Heart right ventricle (tissue), 16 donors: ENCODE data around the gene LBP. TPM values are rescaled to one million over a fixed set of nuclear protein-coding genes. Genes with fewer than 3 reads are reported as not detected.

Source experiments
- ATAC-seq, 8 donors: fragments of 200-7000 bp; cut with Tn5 transposase; one replicate each; pipeline ENCODE4 v1.9.1; 2020; ENCODE audit warnings: mild to moderate bottlenecking in 8 of 8, moderate library complexity in 8 of 8, moderate number of reproducible peaks in 1 of 8
- DNase-seq, 2 donors: peaks; one replicate each; pipeline ENCODE4 v3.0.0-alpha.2; 2020
- H3K27ac ChIP-seq, 10 donors: fragments of 200-600 bp; sonication (generic) in 2 of 10; one replicate each; pipeline versions ENCODE4 v1.5.0 to v1.8.0; 2020 to 2022; ENCODE audit warnings: mild to moderate bottlenecking in 3 of 10
- H3K27me3 ChIP-seq, 7 donors: fragments of 200-600 bp; one replicate each; pipeline ENCODE4 v1.8.0; 2021 to 2022; ENCODE audit warnings: mild to moderate bottlenecking in 2 of 7
- H3K36me3 ChIP-seq, 9 donors: fragments of 200-600 bp; sonication (generic) in 1 of 9; one replicate each; pipeline versions ENCODE4 v1.5.0 to v1.8.0; 2020 to 2022; ENCODE audit warnings: mild to moderate bottlenecking in 2 of 9
- H3K4me1 ChIP-seq, 9 donors: fragments of 200-600 bp; sonication (generic) in 1 of 9; one replicate each; pipeline versions ENCODE4 v1.5.0 to v1.8.0; 2020 to 2022; ENCODE audit warnings: mild to moderate bottlenecking in 4 of 9
- H3K4me3 ChIP-seq, 10 donors: fragments of 200-600 bp; sonication (generic) in 2 of 10; one replicate each; pipeline versions ENCODE4 v1.5.0 to v1.8.0; 2020 to 2022; ENCODE audit warnings: mild to moderate bottlenecking in 7 of 10, moderate library complexity in 2 of 10
- H3K9me3 ChIP-seq, 11 donors: fragments of 200-600 bp in 10 of 11; sonication (generic) in 2 of 11; one replicate each; pipeline versions ENCODE4 v1.5.0 to v1.8.0; 2013 to 2022; ENCODE audit warnings: mild to moderate bottlenecking in 2 of 11, control low read depth in 1 of 11, moderate library complexity in 1 of 11
- CTCF ChIP-seq, 9 donors: fragments of 200-600 bp; sonication (generic) in 2 of 9; IDR thresholded peaks; one replicate each; pipeline versions ENCODE4 v1.5.0 to v1.8.0; 2021 to 2022; ENCODE audit warnings: antibody characterized with exemption in 9 of 9, mild to moderate bottlenecking in 5 of 9, moderate library complexity in 1 of 9
- WGBS, 2 donors: extraction: QIAGEN DNeasy Blood & Tissue Kit; methylation state at CpG; one replicate each; pipeline ENCODE4 v1.1.7; 2013; ENCODE audit warnings: inconsistent platforms in 1 of 2; 5-methylcytosine and 5-hydroxymethylcytosine counted together
- intact Hi-C, 10 donors: fragments of 100-400 bp; cut with DNase I; formaldehyde crosslinking; loops; one replicate each; pipeline versions ENCODE4 v1.11.1 to v1.14.2; 2022
- polyA plus RNA-seq, 2 donors: library from polyadenylated mRNA; stranded (reverse); fragments of 200-250 nt; gene quantifications; one replicate each; pipeline ENCODE4 v1.2.3, GENCODE V29; 2013
- total RNA-seq, 10 donors: library from RNA; stranded (reverse); fragmentation: NEBNext Ultra II Directional in 3 of 10; extraction: Animal tissue kit (Norgen Biotek cat#: 25700) in 3 of 10; gene quantifications; one replicate each; pipeline versions ENCODE4 v1.2.1 to v1.2.4, GENCODE V29; 2021 to 2023
- donor health status: Arrhythmogenic right ventricular cardiomyopathy.
- donor health status: ischemic (EF 13 %, LVEDD 7.1; RV severe dilation, severe dysfunction).
- donor health status: healthy with polysubstance abuse.
- donor health status: DM: no; HTN: yes; CAD: no.
- donor health status: DM: no; HTN: no; CAD: no.
- donor health status: ischemic (EF 25% LVEDD 6.9; RV normal size, moderate dysfunction).
- donor health status: ischemic (EF 25% LVEDD 5.7; RV mildly dilated, moderate dysfunction).
- donor health status: healthy.
- donor health status: DM: yes; HTN: yes; CAD: no.
- donor health status: Ischemic cardiomyopathy.
- donor health status: ischemic (EF 35%, LVEDD 5.7; RV mildly dilated, moderate dysfunction).
- donor health status: nonischemic (EF 11% LVEDD 7.7; RV severe dilation, severe dysfunction).
- donor health status: DM: yes; HTN: yes; CAD: no.
- donor health status: PGD.
- donor health status: ischemic (EF 29% LVEDD 5.4; RV normal size, mild dysfunction).
- donor health status: nonischemic (EF 23%, LVEDD 6.1; RV moderate dilation, normal function).

Gene LBP
- total and polyA plus RNA-seq, 12 donors: 0.17 to 3.5 (median 0.33) TPM; not detected in 5

- Histone ChIP-seq H3K36me3 (no peaks in the 10 kb centered on the region), H3K4me1 (no peaks in the 10 kb centered on the region), H3K9me3 (no peaks in the 10 kb centered on the region), H3K27me3 (peaks cover 0 to 7% (median 0%) of the 10 kb centered on the region in 7 donors), H3K4me3 (no peak overlapping the region), H3K27ac (no peak overlapping the region)
- WGBS, 2 donors: 78 to 86% methylated on average over 8 of the region's 8 CpGs
- DNase-seq (no peak), ATAC-seq (no peak)
- no peak for TF ChIP-seq CTCF (IDR thresholded peaks at IDR 0.05)
- intact Hi-C loops: loop anchor here in 6 of 10 donors (10.0 kb wide), 4 partner anchors 58 to 838 kb away; partner anchors contain the start of gene LBP (in 1 of the 6)
Observed at GRCh38 chr20:38402816-38403215, 56.5 kb downstream of the LBP start.

- peaks cover 0 to 2% (median 0%) of the 10 kb centered on the region in 9 donors for H3K36me3 ChIP-seq
- DNase-seq (no peak), ATAC-seq (no peak)
- H3K27ac ChIP-seq: no peak overlapping the region
- H3K9me3 ChIP-seq: no peaks in the 10 kb centered on the region
- H3K4me1 ChIP-seq: no peaks in the 10 kb centered on the region
- intact Hi-C loops: loop anchor here in 6 of 10 donors (10.0 kb wide), 4 partner anchors 59 to 839 kb away; partner anchors contain the start of gene LBP (in 1 of the 6)
- TF ChIP-seq CTCF (IDR thresholded peaks at IDR 0.05): no peak
- H3K4me3 ChIP-seq: no peak overlapping the region
- H3K27me3 ChIP-seq: peaks cover 0 to 7% (median 0%) of the 10 kb centered on the region in 7 donors
Observed at GRCh38 chr20:38404016-38404415, 57.7 kb downstream of the LBP start.

GRCh38 chr20:38405132-38405531 is 58.9 kb downstream of the LBP start:
- H3K27ac ChIP-seq: no peak overlapping the region
- DNase-seq (no peak), ATAC-seq (no peak)
- peaks cover 0 to 7% (median 0%) of the 10 kb centered on the region in 7 donors for H3K27me3 ChIP-seq
- H3K4me3 ChIP-seq: no peak overlapping the region
- no peaks in the 10 kb centered on the region for H3K9me3 ChIP-seq
- TF ChIP-seq CTCF (IDR thresholded peaks at IDR 0.05): no peak
- intact Hi-C loops: loop anchor here in 8 of 10 donors (5.0 to 10.0 kb wide), 7 partner anchors 60 to 840 kb away; partner anchors contain the start of gene LBP (in 1 of the 8)
- H3K4me1 ChIP-seq: no peaks in the 10 kb centered on the region
- H3K36me3 ChIP-seq: peaks cover 0 to 14% (median 0%) of the 10 kb centered on the region in 9 donors
- WGBS, 2 donors: 61 to 73% methylated on average over 2 of the region's 2 CpGs

GRCh38 chr20:38406476-38406875 is 60.2 kb downstream of the LBP start:
- no peak for TF ChIP-seq CTCF (IDR thresholded peaks at IDR 0.05)
- DNase-seq: no peak
- Histone ChIP-seq H3K27me3 (peaks cover 0 to 7% (median 0%) of the 10 kb centered on the region in 7 donors), H3K4me1 (no peaks in the 10 kb centered on the region), H3K9me3 (no peaks in the 10 kb centered on the region), H3K36me3 (peaks cover 0 to 27% (median 0%) of the 10 kb centered on the region in 9 donors), H3K4me3 (no peak overlapping the region), H3K27ac (no peak overlapping the region)
- ATAC-seq: no peak
- intact Hi-C loops: loop anchor here in 8 of 10 donors (5.0 to 10.0 kb wide), 7 partner anchors 62 to 842 kb away; partner anchors contain the start of gene LBP (in 1 of the 8)
- 90 to 92% methylated on average over 5 of the region's 5 CpGs for WGBS, 2 donors
